ENCODE results near the gene COX7B. TPM values are rescaled to one million over a fixed set of nuclear protein-coding genes. Genes with fewer than 3 reads are reported as not detected.

Gene COX7B
- total RNA-seq, 1 experiment from 2014 or later, result 243 TPM

- no peaks in the 10 kb centered on the region for H3K4me1 Mint-ChIP-seq (ENCODE audit: low read depth, unreplicated experiment)
- H3K9me3 Mint-ChIP-seq (ENCODE audit: unreplicated experiment), result no peaks in the 10 kb centered on the region
- no peak overlapping the region for H3K27ac Mint-ChIP-seq (ENCODE audit: unreplicated experiment)
- no peaks in the 10 kb centered on the region for H3K27me3 Mint-ChIP-seq (ENCODE audit: insufficient read depth, unreplicated experiment)
- H3K36me3 Mint-ChIP-seq (ENCODE audit: insufficient read depth, unreplicated experiment), result peaks cover 38% of the 10 kb centered on the region
- no peak for DNase-seq
- ChIA-PET POLR2A (no interaction called here), CTCF (no interaction called here)
- intact Hi-C loops (cut with micrococcal nuclease; ENCODE audit: unreplicated experiment), result no loop called here
- H3K4me3 ChIP-seq (ENCODE audit: low read depth, low read length), result peak overlapping the region; percentile 43
- TF ChIP-seq, protein P1, sequence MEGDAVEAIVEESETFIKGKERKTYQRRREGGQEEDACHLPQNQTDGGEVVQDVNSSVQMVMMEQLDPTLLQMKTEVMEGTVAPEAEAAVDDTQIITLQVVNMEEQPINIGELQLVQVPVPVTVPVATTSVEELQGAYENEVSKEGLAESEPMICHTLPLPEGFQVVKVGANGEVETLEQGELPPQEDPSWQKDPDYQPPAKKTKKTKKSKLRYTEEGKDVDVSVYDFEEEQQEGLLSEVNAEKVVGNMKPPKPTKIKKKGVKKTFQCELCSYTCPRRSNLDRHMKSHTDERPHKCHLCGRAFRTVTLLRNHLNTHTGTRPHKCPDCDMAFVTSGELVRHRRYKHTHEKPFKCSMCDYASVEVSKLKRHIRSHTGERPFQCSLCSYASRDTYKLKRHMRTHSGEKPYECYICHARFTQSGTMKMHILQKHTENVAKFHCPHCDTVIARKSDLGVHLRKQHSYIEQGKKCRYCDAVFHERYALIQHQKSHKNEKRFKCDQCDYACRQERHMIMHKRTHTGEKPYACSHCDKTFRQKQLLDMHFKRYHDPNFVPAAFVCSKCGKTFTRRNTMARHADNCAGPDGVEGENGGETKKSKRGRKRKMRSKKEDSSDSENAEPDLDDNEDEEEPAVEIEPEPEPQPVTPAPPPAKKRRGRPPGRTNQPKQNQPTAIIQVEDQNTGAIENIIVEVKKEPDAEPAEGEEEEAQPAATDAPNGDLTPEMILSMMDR (IDR thresholded peaks at IDR 0.05; ENCODE audit: insufficient read depth in 1 of 2, low read depth in 1 of 2, low read length in 1 of 2, severe bottlenecking in 1 of 2, unreplicated experiment in 1 of 2), result no peak
- no peaks in the 10 kb centered on the region for H3K27me3 ChIP-seq (replicated peaks; ENCODE audit: control insufficient read depth, insufficient read depth, low read length)
- H3K9me3 ChIP-seq, result no peaks in the 10 kb centered on the region
- no TSS peak for BruUV-seq (replicated peaks)
- peak overlapping the region; percentile 95 for H3K4me3 Mint-ChIP-seq (ENCODE audit: unreplicated experiment)
- H3K4me1 ChIP-seq, result no peaks in the 10 kb centered on the region
- no peaks in the 10 kb centered on the region for H3K36me3 ChIP-seq (ENCODE audit: control insufficient read depth, insufficient read depth, low read length)
Measured at GRCh38 chrX:77900688-77901087, 1.4 kb downstream of the COX7B start.

GRCh38 chrX:77901506-77901905 lies 2.2 kb downstream of the COX7B start:
- POLR2A ChIA-PET, result no interaction called here
- Mint-ChIP-seq H3K4me3 (ENCODE audit: unreplicated experiment) (no peak overlapping the region), H3K27ac (ENCODE audit: unreplicated experiment) (no peak overlapping the region), H3K27me3 (ENCODE audit: insufficient read depth, unreplicated experiment) (no peaks in the 10 kb centered on the region), H3K9me3 (ENCODE audit: unreplicated experiment) (no peaks in the 10 kb centered on the region), H3K36me3 (ENCODE audit: insufficient read depth, unreplicated experiment) (peaks cover 32% of the 10 kb centered on the region), H3K4me1 (ENCODE audit: low read depth, unreplicated experiment) (no peaks in the 10 kb centered on the region)
- TF ChIP-seq, protein P1 (IDR thresholded peaks at IDR 0.05; ENCODE audit: insufficient read depth in 1 of 2, low read depth in 1 of 2, low read length in 1 of 2, severe bottlenecking in 1 of 2, unreplicated experiment in 1 of 2), result no peak
- no peaks in the 10 kb centered on the region for H3K27me3 ChIP-seq (replicated peaks; ENCODE audit: control insufficient read depth, insufficient read depth, low read length)
- no TSS peak for BruUV-seq (replicated peaks)
- H3K36me3 ChIP-seq (ENCODE audit: control insufficient read depth, insufficient read depth, low read length), result no peaks in the 10 kb centered on the region
- no peaks in the 10 kb centered on the region for H3K9me3 ChIP-seq
- DNase-seq, result no peak
- H3K4me3 ChIP-seq (ENCODE audit: low read depth, low read length), result no peak overlapping the region
- CTCF ChIA-PET, result no interaction called here
- intact Hi-C loops (cut with micrococcal nuclease; ENCODE audit: unreplicated experiment), result no loop called here
- H3K4me1 ChIP-seq, result no peaks in the 10 kb centered on the region

GRCh38 chrX:77910108-77910840 lies 11.0 kb downstream of the COX7B start, which contains the start of gene ATP7A:
TSS of gene ATP7A (plus strand) at chrX:77910693. CDS start at chrX:77971642, 60,949 bp downstream.
- Histone ChIP-seq H3K36me3 (ENCODE audit: control insufficient read depth, insufficient read depth, low read length) (no peaks in the 10 kb centered on the region), H3K4me1 (no peaks in the 10 kb centered on the region), H3K4me3 (ENCODE audit: low read depth, low read length) (peak within 1 kb of the TSS; percentile 65), H3K27me3 (replicated peaks; ENCODE audit: control insufficient read depth, insufficient read depth, low read length) (no peaks in the 10 kb centered on the region), H3K9me3 (no peaks in the 10 kb centered on the region)
- POLR2A ChIA-PET, result interaction anchor here (1.2 kb wide), 1 partner anchor 11 kb away, joined by 12 read pairs; the partner anchor contains the start of gene COX7B
- TF ChIP-seq, protein P1 (IDR thresholded peaks at IDR 0.05; ENCODE audit: insufficient read depth in 1 of 2, low read depth in 1 of 2, low read length in 1 of 2, severe bottlenecking in 1 of 2, unreplicated experiment in 1 of 2), result peak; percentile 36 to 71
- Mint-ChIP-seq H3K4me3 (ENCODE audit: unreplicated experiment) (peak within 1 kb of the TSS; percentile 94), H3K4me1 (ENCODE audit: low read depth, unreplicated experiment) (no peaks in the 10 kb centered on the region), H3K27me3 (ENCODE audit: insufficient read depth, unreplicated experiment) (no peaks in the 10 kb centered on the region), H3K27ac (ENCODE audit: unreplicated experiment) (peak within 1 kb of the TSS; percentile 90), H3K9me3 (ENCODE audit: unreplicated experiment) (no peaks in the 10 kb centered on the region), H3K36me3 (ENCODE audit: insufficient read depth, unreplicated experiment) (peaks cover under 1% of the 10 kb centered on the region)
- DNase-seq, result peak; percentile 88 to 92
- CTCF ChIA-PET, result interaction anchor here (0.6 to 1.6 kb wide), 4 partner anchors 11 to 119 kb away, joined by 3 to 8 read pairs (median 4); partner anchors contain the start of gene COX7B
- intact Hi-C loops (cut with micrococcal nuclease; ENCODE audit: unreplicated experiment), result loop anchor here (1.0 to 5.0 kb wide), 4 partner anchors 11 to 192 kb away; partner anchors contain the start of genes COX7B and PGK1
- BruUV-seq (replicated peaks), result no TSS peak
